NCI-H226 (cell line): ENCODE results near the gene E2F6.

Experiments used
- DNase-seq: peaks from one replicate; pipeline ENCODE4 v3.0.0-alpha.2; 2015

Gene E2F6, protein sequence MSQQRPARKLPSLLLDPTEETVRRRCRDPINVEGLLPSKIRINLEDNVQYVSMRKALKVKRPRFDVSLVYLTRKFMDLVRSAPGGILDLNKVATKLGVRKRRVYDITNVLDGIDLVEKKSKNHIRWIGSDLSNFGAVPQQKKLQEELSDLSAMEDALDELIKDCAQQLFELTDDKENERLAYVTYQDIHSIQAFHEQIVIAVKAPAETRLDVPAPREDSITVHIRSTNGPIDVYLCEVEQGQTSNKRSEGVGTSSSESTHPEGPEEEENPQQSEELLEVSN

DNA sequence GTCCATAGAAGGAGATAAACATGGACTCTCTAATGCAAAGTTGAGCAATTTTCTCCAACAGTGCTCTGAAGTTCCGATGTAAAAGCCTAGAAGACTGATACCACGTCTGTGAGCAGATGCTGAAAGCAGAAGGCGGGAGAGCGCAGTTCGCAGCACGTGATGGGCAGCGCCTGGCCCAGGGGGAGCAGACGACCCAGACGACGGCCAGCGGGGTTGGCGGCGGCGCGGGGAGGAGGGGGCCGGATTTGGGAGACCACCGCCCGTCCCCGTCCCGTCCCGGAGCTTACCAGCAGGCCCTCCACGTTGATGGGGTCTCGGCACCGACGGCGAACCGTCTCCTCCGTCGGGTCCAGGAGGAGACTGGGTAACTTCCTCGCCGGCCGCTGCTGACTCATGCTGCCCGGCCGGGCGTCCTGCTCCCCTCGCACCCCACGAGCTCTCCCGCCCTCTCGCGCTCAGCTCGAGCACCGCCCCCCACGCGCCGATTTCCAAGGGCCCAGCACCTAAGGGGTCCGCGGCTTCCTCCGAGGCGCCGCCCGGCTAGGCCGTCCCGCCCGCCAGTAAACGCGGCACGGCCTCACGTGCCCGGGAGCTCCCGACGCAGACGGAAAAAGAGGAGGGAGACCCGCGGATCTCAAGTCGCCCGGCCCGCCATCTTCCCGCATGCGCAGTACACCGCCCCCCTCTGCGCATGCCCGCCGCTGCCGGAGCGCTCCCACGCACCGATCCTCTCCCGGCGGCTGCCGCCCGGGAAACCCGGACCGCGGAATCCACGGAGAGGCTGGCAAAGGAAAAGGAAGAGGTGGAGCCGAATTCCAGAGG is at the start of gene E2F6:
Gene E2F6 (minus strand): TSS at position 677 of the 822 bp plus-strand sequence. CDS start 282 bp downstream, at position 395.
- peak; percentile 88 for DNase-seq

DNA sequence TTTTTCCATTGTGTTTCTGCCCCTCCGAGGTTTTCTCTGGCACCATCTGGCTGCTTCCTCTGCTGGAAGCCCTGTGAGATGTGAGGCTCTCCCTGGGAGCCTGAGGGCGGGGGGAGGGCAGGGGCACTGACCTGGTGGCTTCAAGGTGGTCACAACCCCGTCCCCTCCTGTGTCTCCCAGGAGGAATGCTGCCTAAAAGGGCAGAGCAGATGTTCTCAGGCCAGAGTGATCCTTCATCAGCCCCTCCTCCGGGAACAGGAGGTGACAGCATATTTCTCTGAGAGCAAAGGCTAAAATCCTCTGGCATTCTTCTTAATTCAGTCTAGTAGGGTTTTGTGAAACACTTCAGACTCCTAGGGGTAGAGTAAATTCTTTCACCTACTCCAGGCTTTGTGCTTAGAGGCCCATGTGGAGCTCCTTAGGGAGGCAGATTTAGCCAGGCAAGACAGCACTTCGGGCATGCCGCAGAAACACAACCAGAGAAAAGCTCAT is 49.6 kb upstream of the E2F6 start:
- DNase-seq = no peak

DNA sequence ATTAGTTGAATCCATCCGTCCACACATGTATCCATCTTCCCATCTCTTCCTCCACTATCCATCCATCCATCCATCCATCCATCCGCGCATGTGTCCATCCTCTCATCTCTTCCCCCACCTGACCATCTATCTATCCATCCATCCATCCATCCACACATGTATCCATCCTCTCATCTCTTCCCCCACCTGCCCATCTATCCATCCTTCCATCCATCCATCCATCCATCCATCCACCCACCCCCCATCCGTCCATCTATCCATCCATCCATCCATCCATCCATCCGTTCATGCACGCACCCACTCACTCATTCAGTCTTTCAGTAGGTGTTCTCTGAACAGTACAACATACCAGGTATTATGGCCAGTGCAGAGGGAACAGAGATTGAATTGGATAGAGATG is 48.9 kb upstream of the E2F6 start:
- no peak for DNase-seq

DNA sequence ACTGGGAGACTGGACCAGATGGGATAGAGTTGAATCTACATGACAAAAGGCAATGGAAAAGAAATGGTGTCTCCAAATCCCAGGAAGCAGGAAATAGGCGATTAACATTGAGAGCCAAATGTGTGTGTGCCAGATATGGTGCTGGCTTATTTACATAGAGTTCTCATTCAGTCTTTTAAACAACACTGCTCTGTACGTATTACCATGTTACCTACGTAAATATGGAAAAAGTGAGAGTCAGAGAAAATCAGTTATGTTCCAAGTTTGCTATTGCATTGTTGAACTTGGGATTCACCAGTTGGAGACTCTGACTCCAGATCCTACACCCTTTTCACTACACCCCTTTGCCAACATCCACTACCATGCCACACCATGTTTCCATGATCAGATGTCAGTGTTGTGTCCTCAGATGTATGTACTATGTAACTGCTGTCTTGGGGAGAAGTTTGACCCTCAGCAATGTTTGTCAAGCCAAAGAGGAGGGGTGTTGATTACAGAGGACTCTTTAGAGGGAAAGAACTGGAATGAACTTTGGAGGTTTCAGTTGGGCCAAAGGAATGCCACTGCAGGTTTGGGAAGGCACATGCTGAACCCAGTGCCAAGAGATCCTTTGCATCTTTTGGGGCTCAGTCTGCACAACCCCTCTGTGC is 48.2 kb upstream of the E2F6 start:
- no peak for DNase-seq

GRCh38 chr2:11513319-11513718 is 47.4 kb upstream of the E2F6 start:
- DNase-seq = no peak

DNA sequence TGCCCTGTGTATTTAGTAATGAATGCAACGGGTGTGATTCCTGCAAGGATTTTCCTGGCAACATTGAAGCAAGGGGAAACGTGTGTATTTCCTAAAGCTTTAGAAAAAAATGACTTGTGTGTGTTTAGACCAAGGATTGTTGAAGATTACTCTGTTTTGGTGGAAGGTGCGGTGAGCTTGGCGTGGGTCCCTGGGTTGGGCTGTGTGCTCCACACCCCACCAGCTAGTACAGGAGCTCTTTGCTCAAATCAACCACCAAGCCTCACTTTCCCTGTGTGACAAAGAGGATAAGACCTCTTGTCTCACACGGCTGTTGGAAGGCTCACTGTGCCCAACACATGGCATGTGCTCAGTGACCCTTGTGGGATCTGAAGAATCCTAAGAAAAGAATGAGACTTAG is 46.5 kb upstream of the E2F6 start:
- no peak for DNase-seq

- DNase-seq = no peak
These were observed 43.8 kb upstream of the E2F6 start for GRCh38 chr2:11509657-11510360.

GRCh38 chr2:11508279-11508678 is 42.3 kb upstream of the E2F6 start:
- no peak for DNase-seq

DNA sequence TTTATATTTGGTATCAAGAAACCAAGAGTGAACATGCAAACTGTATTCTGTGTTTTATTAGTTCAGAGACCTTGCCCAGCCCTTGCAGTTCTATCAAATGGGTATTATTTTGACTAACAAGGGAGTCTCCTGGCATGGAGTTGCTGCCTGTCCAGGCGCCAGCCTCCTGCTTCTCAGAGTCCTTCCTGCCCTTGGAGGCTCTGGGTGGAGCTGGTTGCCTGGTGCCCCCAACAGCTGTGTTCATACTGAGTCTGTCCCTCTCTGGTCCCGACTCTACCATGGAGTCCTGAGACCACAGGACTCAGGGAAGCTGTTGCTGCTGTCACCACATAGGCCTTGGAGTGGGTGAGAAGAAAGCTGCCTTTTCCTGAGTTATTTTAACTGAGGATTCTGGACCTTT is 41.6 kb upstream of the E2F6 start:
- no peak for DNase-seq

GRCh38 chr2:11506611-11506969 is 40.6 kb upstream of the E2F6 start:
- DNase-seq = no peak

- peak; percentile 38 for DNase-seq
These were observed 40.0 kb upstream of the E2F6 start for GRCh38 chr2:11505652-11506610.

DNA sequence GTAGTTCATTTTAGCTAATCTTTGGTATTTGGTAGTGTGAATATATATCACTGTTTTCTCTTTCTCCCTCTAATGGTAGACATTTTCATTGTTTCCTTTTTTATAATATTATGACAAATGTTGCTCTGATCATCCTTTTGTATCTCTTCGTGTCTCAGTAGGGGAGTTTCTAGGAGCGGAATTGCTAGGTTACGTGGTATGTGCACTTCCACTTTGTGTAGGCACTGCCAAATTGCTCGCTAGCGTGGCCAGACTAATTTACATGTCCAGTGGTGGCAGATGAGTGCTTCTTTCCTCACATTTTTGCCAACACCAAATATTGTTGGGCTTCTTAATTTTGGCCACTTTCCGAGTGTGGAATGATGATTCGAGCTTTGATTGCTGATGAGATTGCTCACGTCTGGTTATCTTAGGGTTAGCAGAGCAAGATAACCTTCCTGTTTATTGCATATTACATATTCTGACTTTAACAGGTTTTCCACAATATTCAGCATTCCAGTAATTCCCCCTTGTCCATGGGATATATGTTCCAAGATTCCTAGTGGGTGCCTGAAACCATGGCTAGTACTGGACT is 37.5 kb upstream of the E2F6 start:
- DNase-seq = no peak

DNA sequence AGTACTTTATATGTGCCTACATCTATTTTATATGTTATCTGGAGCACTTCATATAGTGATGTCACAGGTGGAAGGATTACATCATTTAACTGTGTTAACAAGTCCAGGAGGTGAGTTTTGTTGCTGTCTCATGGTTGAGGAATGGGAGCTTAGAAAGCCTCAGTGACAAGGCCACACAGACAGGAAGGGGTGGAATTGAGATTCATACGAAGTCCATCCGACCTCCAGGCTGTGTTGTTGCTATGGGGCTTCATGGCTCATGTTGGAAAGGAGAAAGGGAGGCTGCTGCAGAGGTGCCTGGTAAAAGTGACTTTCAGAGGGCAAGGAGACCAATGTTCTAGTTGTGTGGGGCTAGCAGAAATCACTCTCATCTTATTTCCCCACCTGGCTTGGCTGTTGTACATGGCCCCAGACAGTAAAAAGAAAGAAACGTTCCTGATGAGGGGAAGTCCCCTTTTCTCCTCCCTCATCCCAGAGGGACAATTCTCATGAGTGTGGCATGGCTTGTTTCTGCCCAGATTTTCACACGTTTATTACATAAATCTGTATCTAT is 36.9 kb upstream of the E2F6 start:
- peak; percentile 14 for DNase-seq

GRCh38 chr2:11500702-11501303 is 34.8 kb upstream of the E2F6 start:
- no peak for DNase-seq

GRCh38 chr2:11499081-11499743 is 33.3 kb upstream of the E2F6 start:
- no peak for DNase-seq

DNA sequence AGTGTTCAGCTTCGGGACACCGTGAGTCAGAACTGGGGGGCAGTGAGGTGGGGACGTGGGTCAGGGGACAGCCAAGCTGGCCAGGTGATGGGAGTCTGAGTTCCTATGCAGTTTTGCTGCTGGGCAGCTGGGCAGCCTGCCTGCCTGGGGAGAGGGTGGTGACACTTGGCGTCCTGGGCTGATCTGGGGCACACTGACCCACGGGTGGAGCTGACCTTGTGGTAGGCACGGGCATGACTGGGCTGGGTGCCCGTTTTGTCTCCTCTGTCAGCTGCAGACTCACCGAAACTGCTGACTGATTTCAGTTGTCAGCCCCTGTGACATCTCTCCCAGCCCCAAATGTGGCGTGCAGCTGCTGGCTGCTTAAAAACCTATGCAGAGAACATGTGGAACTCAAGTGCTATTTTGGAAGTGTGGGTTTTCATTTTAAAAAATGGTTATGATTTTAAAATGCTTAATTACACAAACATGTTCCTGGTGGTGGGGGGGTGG is 32.6 kb upstream of the E2F6 start:
- DNase-seq = no peak

- no peak for DNase-seq
These were observed 30.1 kb upstream of the E2F6 start for GRCh38 chr2:11495844-11496681.

GRCh38 chr2:11494310-11494709 is 28.3 kb upstream of the E2F6 start:
- DNase-seq = no peak

DNA sequence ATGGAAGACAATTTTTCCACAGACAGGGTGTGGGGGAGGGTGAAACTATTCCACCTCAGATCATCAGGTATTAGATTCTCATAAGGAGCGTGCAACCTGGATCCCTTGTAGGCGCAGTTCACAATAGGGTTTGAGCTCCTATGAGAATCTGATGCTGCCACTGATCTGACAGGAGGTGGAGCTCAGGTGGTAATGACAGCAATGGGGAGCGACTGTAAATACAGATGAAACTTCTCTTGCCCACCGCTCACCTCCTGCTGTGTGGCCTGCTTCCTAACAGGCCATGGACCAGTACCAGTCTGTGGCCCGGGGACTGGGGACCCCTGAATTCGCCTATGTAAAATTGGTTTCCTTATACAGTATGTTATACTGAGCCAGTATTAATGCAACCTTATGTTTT is 27.3 kb upstream of the E2F6 start:
- no peak for DNase-seq
